Sciatic nerve (tissue), 2 donors: ENCODE measurements around the gene SORT1. TPM values are rescaled to one million over a fixed set of nuclear protein-coding genes. Genes with fewer than 3 reads are reported as not detected.
"Not testable (repeated sequence)": the region's sequence is repeated elsewhere in the genome, so short reads cannot be mapped to it uniquely, and the experiment has no call there.

Experiments
- ATAC-seq: fragments of 200-7000 bp; cut with Tn5 transposase; one replicate; pipeline ENCODE4 v1.9.1; 2020; ENCODE audit warnings: mild to moderate bottlenecking, moderate library complexity
- DNase-seq: peaks from one replicate; pipeline ENCODE4 v3.0.0-alpha.2; 2020; ENCODE audit warnings: low spot score
- intact Hi-C: fragments of 100-400 bp; cut with DNase I; formaldehyde crosslinking; loops from one replicate; pipeline ENCODE4 v1.14.2; 2022
- total RNA-seq: library from RNA; stranded (reverse); fragmentation: NEBNext Ultra II Directional; extraction: Animal tissue kit (Norgen Biotek cat#: 25700); gene quantifications from one replicate; pipeline ENCODE4 v1.2.1, GENCODE V29; 2021
- donor health status: DM: no; HTN: no; CAD: no.
- donor health status: DM: no; HTN: no; CAD: no.

SORT1 gene
- total RNA-seq, result 111 TPM

DNA sequence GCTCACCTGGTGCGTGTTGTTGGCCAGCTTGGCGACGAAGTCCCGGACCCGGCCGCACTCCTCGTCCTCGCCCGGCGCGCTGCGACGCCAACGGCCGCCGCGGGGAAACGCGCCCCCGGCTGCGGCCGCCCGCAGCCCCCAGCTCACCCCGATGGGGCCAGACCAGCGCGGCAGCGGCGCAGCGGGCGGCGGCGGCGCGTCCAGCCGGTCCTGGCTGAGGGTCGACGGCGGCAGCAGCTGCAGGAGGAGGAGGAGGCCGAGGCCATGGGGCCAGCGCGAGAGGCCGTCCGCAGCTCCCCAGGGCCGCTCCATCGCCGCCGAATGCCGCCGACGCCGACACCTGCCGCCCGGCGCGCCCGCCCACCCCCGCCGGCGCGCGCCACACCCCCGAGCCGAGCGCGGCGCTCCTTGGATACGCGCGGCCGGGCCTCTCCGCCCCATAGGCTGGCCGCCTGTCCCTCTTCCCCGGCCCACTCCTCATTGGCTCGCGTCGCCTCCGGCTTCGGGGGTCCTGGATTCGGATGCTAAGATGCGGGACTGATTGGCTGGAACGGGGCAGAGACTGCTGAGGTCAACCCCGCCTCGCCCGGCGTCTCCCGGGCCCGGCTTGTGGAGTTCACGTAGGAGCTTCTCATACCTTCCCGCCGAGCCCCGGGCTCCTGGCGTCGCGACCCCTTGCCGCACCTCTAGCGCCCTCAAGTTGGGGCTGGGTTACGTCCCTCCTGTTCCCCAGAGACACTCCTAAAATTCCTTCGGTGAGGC lies at the start of gene SORT1:
Gene SORT1 (minus strand): TSS at position 338 of the 762 bp plus-strand sequence. CDS start 26 bp downstream, at position 312.
- ATAC-seq, result peak; percentile 95
- intact Hi-C loops, result loop anchor here (5.0 kb wide), 1 partner anchor 120 kb away; no protein-coding TSS in a partner anchor

DNA sequence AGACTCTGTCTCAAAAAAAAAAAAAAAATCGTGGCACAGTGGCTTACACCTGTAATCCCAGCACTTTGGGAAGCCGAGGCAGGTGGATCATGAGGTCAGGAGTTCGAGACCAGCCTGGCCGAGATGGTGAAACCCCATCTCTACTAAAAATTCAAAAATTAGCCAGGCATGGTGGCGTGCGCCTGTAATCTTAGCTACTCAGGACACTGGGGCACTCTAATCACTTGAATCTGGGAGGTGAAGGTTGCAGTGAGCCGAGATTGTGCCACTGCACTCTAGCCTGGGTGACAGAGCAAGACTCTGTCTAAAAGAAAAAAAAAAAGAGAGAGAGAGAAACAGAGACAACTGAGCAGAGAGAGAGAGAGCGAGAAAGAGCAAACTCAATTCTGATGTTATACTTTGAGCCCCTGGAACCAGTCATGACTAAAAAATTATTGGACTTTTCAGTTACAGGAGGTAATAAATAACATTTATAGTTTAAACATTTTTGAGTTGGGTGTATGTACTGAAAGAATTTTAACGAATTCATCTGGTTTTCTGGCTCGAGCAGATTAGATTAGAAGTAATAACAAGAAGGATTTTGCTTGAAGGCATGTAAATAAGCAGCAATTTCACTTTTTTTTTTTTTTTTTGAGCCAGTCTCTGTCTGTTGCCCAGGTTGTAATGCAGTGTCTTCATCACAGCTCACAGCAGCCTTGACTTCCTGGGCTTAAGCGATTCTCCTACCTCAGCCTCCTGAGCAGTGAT lies 48.4 kb upstream of the SORT1 start:
- intact Hi-C loops, DNase-seq, ATAC-seq: not testable (repeated sequence)

More for the DNA sequence above, at the start of gene SORT1:
- DNase-seq, result peak; percentile 88

DNA sequence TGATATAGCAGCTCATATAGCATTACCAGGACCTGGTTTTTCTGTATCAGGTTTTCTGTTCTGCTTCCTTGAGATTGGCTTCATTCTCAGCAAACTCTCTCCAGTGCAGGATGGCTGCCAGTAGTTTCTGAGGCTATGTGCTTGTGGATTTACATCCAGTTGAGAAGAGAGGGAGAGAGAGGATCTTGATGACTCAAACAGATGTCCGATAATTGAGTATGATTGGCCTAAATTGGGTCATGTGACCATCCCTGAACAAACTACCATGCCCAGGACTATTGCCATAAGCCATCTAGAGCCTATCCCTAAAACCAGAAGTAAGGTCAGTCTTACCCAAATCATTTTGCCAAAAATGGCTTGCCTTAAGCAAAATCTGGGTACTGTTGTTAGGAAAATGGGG lies 46.6 kb upstream of the SORT1 start:
- intact Hi-C loops, result no loop called here
- no peak for DNase-seq
- ATAC-seq, result no peak

DNA sequence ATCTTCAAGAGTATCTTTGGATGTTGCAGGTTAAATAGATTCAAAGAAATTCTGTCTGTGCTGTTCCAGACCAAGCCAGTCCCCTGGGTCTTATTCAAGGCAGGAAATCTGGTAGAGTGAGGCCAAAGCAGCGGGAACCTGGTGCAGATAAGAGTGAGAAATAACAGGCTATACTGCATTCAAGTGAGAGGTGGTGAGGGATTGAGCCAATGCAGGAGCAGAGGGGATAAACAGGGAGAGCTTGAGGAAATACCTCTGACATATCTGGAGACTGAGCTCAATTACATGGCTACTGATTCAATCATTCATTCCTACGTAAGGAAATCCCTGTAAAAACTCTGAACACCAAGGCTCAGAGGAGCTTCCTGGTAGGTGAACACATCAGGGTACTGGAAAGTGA lies 45.8 kb upstream of the SORT1 start:
- no peak for ATAC-seq
- intact Hi-C loops, result no loop called here
- no peak for DNase-seq

DNA sequence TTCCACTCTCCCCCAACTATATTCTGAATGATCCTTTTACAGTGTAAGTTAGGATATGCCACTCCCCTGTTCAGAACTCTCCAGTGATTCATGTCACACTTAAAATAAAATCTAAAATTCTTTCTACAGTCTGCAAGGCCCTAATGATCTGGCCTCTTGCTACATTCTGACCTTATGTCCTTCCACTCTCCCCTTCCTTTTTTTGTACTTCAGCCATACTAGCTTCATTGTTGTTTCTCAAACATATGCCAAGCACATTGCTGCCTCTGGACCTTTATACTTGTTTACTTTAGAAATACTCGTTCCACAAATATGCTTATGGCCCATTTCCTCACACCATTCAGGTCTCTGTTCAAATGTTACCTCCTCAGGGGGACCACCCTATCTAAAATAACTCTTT lies 43.4 kb upstream of the SORT1 start:
- no peak for ATAC-seq
- DNase-seq, result no peak
- intact Hi-C loops, result no loop called here

DNA sequence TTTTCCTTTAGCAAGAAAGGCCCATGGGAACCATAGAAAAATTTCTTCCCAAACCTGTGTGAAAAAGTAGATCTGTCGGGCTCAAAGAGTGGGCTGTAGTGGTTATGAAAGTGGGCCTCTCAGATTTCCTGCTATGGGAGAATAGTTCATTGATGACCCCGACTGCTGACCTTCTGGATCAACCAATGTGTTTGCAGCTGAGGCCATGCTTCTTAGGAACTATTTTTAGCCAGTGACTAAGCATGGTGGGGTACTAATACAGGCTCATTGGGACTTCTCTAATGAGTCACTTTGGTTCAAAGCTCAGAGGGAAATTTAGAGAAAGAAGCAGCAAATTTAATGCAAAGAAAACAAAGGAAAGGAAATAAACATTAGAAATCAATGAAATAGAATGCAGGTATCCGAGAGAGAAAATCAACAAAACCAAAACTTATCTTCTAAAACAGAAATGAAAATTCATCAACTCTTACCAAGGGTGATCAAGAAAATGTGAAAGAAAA lies 41.1 kb upstream of the SORT1 start:
- intact Hi-C loops, result no loop called here
- no peak for ATAC-seq
- DNase-seq, result no peak

DNA sequence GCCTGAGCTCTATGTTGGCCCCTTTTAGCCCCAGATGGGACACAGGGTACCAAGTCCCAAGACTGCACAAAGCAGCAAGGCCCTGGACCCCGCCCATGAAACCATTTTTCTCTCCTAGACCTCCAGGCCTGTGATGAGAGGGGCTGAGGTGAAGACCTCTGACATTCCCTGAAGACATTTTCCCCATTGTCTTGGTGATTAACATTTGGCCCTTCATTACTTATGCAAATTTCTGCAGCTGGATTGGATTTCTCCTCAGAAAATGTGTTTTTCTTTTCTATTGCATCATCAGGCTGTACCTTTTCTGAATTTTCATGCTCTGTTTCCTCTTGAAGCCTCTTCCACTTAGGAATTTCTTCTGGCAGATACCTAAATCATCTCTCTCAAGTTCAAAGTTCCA lies 36.8 kb upstream of the SORT1 start:
- ATAC-seq (no peak), DNase-seq (no peak)
- intact Hi-C loops, result no loop called here

DNA sequence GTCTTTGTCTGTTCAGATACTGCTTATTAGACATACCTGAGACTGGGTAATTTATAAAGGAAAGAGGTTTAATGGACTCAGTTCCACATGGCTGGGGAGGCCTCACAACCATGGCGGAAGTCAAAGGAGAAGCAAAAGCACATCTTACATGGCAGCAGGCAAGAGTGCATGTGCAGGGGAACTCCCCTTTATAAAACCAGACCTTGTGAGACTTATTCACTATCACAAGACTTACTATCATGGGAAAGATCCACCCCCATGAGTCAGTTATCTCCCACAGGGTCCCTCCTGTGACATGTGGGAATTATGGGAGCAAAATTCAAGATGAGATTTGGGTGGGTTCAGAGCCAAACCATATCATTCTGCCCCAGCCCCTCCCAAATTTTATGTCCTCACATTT lies 35.6 kb upstream of the SORT1 start:
- no peak for ATAC-seq
- intact Hi-C loops, result no loop called here
- DNase-seq, result no peak

DNA sequence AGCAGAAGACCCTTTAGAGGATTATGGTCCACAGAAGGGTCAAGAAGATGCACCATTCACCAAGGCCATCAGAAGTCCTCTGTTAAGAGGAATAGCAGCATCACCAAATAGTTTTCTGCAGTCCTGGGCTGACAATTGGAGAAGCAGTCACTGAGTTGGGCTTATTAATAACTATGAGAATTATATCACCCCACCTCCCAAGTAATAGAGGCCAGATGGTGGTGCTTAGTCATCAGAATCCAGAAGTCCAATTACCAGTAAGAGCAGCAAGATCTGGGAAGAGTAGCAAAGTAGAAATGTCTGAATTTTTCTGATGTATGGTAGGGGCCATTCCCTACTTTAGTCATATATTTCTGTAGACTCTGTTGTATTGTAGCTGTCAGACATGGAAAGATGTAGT lies 34.6 kb upstream of the SORT1 start:
- intact Hi-C loops, result no loop called here
- ATAC-seq (no peak), DNase-seq (no peak)

DNA sequence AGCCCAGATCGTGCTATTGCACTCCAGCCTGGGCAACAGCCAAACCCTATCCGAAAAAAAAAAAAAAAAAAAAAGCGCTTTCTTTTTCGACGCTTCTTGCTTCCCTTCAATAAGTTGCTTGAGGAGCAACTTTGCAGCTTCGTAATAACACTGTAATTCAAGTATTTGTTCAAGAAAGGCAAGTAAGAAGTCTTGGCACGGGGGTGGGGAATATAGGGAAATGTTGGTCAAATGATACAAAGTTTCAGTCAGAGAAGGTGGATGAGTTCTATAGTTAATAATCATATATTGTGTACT lies 29.4 kb upstream of the SORT1 start:
- DNase-seq, result no peak
- intact Hi-C loops, result no loop called here

DNA sequence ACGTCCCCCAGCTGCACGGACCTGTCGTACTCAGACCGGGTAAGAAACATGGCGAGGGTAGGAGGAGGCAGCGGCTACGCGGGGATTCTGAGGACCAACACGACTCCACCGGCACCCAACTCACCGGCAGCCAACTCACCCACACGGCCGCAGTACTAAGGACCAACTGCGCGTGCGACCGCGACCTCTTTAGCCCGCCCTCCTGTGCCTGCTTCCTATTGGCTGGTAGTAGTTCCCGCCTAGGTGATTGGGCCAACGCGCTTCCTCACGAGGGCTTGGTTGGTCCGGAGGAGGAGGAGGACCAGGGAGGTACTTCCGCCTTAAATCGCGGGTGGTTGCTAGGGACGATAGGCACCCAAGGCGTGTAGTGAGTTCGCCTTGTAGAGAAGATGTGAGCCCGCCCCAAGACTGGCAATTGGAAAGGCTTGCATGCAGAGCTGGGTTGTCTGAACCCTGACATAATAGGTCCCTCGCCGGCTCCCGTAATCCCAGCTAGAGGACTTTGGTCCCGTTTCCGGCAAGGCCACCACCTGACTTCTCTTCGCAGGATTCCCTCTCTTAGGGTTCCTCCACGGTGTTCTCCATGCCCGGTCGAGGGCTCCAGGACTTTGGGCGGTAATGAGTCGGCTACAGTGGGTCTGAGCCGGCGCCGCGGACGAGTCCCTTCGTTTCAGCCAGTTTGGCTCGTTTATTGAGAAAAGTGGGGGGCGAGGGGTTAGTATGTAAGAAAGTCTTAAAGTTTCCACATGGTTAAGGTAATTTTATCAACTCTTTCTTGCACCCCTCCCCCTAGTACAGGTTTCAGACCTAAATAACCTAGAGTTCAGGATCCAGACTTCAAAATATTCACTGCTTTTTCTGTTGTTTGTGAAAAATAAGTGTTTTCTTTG lies 28.8 kb upstream of the SORT1 start, which contains the start of gene PSMA5:
Gene PSMA5 (minus strand): TSS at position 168 of the 890 bp plus-strand sequence. CDS start 118 bp downstream, at position 50.
- peak; percentile 100 for ATAC-seq
- intact Hi-C loops, result no loop called here
- peak; percentile 98 for DNase-seq

More for the DNA sequence above, 29.4 kb upstream of the SORT1 start:
- ATAC-seq, result no peak

DNA sequence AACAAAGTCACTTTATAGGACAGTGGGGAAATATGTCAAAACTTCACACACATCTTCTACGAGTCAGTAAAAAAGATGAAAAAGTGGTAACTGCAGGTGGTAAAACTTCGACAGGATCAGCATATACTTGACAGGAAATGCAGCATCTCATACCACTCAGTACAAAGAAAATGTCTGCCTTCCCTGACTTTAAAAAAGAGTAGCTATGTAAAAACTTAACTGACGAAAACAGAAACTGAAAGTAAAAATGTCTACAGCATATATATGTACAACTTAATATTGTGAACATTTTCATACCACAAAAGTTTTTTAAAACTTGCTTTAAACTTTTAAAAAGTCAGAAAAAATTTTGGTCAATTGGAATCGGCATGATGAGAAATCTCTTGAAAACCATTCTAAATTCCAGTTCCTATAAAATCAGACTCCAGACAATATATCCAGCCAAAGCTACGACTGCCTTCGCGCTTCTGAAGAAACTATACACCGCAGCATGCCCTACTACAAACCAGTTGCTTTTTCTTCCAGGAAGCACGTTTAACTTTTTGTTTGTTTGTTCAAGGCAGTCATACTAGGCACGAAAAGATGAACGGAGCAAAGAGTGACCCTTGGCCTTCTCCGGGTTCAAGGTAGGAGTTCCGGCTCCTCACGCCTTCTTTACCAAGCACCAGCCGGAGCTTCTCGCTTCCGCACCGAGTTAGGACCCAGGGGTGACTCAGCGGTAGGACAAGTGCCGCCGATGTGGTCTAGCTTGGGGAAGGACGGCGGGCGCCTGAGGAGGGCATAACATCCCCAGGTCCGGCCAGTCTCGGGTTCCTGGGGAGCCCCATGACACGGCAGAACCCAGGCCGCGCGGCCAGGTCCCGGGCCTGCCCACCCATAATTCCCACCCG lies 27.9 kb upstream of the SORT1 start:
- ATAC-seq (peak; percentile 29), DNase-seq (no peak)
- intact Hi-C loops, result no loop called here

DNA sequence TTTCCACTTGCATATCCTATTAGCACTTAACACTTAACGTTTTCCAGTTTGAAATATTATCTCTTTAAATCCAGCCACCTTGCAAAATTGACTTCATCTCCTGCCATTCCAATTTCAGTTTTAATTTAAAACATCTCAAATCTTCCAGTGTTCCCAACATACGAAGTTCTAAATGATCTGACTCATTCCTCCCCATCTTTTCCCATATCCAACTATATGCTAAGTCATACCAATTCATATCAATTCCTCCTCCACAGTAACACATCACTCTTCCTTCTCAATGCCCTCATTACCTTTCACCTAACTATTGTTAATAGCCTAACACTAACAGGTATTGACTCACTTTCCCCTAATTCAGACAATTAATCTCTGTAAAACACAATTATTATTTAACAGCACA lies 25.8 kb upstream of the SORT1 start:
- intact Hi-C loops, result no loop called here
- no peak for DNase-seq
- ATAC-seq, result no peak

DNA sequence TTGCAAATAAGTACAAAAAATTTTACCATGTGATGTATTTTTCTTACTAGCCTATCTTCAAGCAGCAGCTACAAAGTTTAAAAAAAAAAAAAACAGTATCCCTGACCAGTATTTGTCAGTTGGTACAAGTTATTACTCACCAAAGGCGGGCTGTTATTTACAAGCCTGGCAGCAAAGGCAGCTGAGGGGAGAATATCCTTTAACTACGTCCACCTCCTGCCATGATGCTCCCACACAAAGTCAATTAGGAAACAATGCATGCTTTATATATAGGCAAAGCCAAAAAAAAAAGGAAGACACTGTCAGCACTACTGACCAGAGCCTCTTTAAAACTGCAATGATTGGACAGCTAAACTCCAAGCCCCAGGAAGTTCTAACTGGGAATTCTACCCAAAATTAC lies 14.8 kb upstream of the SORT1 start:
- intact Hi-C loops, result no loop called here
- ATAC-seq, result no peak

DNA sequence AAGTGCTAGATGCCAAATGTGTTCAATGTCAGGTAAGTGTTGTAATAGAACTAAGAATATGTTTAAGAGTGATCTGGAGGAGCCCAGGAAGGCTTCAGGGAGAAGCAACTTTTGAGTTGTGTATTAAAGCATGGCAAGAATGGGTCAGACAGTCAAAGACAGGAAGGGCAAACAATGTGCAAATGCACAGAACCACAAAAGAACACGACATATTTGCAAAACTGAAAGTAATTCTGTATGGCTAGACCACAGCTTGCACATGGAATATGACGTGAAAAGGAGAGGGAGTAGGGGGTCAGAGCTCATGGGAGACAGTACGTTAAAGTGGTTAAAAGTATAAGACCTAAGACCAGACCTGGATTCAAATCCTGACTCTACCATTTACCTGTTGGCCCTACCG lies 7.1 kb upstream of the SORT1 start:
- intact Hi-C loops, result loop anchor here (5.0 kb wide), 1 partner anchor 143 kb away; no protein-coding TSS in a partner anchor
- DNase-seq (no peak), ATAC-seq (no peak)

More for the DNA sequence above, 14.8 kb upstream of the SORT1 start:
- no peak for DNase-seq

DNA sequence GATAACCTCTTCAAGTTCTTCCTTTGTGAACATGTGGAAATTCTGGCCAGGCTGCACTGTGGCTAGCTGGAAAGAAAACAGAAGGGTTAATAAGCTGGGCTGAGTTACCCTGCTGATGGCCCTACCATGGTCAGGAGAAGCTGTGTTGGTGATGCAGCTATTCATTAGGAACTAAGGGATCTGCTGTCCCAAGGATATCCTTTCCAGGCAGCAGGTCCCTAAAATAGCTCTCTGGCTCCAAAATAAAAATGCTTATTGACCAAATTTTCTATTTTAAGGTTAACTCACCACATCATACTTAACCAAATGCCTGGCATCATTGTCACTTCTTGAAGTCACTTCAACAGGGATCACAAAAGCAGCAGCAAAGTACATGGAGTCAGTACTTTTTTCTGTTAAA lies 4.3 kb upstream of the SORT1 start:
- intact Hi-C loops, result loop anchor here (5.0 kb wide), 1 partner anchor 140 kb away; no protein-coding TSS in a partner anchor
- DNase-seq (no peak), ATAC-seq (no peak)

DNA sequence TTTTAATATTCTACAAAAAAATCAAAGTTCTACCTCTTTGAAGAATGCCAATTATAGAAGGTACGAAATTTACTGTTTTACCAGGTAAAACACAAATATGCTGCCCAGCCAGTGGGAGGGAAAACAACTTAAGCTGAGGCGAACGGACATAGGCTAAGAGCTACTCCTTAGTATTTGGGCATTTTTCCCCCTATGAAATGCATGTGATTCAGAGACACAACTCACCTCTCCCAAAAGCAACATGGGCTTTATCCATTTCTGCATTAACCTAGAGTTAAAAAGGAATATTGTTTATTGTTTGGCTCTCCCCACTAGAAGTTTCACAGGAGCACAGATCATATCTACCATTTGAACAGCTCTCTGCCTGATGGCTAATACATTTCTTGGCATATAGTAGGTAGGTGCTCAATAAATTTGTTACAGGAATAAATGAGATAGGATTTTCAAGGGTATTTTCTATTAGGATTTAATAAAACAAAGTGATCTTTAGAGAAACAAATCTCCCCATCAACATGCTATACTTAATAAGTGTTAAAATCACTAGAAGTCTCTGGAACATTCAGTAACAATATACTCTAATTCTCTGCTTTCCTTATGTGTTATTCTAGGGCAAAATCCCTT lies 2.4 kb upstream of the SORT1 start:
- no peak for DNase-seq
- no peak for ATAC-seq
- intact Hi-C loops, result loop anchor here (5.0 kb wide), 1 partner anchor 138 kb away; no protein-coding TSS in a partner anchor
